NK-92 treated with Interleukin-12 subunit alpha and Interleukin-12 subunit beta, amount 100 ng/mL, for 24 hours (cell line): Measurements from ENCODE around the gene ACOX3.

Experiments used
- DNase-seq: peaks from one replicate; lab custom pipeline; 2025; lab: John Stamatoyannopoulos, UW

The ACOX3 gene

DNA sequence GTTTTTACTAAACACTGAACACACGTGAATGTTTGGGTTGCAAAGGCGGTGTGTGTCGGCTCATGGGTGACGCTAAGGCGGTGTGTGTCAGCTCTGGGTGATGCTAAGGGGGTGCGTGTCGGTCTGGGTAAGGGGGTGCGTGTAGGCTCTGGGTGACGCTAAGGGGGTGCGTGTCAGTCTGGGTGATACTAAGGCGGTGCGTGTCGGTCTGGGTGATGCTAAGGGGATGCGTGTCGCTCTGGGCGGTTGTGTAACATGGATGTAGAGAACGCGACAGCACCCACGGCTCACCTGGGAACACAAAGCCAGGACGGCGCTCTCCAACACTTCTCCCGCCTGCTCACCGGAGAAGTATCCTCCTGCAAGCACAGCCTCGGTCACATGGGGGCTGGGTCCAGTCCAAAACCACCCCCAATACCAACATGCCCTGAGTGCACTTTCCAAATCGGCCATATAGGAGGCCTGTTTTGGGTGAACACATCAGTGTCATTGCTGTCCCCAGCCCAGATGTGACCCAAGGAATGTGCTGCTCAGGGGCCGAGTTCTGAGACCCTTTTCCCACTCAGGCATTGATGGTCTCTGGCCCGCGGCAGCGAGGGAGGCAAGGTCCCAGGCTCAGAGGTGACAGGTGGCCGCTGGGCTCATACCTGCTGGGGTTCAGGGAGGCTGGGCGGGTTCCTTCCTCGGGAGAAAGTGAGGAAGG, 67.1 kb downstream of the ACOX3 start:
- no peak for DNase-seq

DNA sequence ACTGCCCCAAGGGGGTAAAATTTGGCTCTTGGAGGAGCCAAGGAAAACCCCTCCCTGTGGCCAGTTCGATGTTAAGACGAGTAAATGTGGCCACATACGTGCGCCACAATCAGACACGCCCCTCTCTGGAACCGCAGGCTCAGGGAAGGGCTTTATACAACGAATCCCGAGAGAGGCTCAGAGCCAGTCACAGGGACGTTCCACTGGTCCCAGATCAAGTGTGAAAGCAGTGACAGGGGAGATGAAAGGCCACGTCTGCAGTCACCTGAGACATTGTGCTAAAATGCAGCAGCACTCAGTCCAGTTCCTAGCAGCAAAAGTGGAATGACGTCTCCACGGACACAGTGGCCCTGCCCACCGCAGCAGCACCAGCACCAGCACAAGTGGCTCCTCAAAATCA, 68.0 kb downstream of the ACOX3 start:
- no peak for DNase-seq

DNA sequence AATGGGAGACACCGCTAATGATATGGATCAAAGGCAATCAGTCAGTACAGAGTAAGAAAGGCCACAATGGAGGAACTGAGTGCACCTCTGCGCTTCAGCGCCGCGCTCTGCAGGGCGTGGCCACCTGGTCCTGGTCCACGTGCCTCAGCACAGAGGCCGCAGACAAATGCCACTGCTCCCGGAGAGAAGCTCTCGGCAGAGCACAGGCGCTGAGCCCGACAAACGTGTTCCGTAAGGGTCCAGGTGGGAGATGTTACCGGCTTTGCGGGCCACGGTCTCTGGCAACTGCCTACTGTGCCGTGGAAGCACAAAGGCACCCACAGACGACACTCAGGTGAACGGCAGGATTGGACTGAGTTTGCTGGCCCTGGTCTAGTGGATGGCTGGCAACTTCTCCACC, 68.9 kb downstream of the ACOX3 start:
- no peak for DNase-seq

DNA sequence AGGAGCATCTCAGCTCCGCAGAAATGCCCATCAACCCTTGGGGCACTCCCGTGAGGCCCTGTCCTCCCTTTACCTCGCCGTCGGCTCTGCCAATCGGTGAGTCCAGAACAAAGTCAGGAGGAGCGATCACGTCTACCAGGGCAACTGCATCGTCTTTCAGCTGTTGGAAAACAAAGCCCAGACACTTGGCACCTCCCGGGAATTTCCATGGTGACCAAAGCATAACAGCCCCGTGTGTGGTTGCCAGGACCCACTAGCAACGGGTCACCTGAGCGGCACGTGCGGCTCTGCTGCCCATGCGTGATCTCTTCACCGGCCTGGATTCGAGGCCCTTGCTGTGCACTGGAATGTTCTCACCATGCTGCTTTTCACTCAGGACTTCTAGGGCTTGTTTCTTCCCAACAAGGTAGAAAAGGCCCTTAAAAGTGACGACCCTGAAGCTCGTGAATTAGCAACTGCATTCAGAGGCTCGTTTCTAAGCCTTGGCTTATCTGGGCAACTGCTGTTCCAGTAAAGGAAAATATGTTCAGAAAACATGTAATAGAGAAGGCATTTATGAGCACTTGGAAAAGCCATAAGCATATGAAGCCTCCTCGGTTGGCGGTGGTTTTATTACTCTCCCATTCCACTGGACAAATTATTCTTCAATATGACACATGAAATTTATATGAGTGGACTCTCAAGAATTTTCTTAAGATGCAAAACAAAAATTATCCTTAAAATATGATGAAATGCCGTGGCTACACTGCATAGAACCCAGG, 69.5 kb downstream of the ACOX3 start:
- no peak for DNase-seq

DNA sequence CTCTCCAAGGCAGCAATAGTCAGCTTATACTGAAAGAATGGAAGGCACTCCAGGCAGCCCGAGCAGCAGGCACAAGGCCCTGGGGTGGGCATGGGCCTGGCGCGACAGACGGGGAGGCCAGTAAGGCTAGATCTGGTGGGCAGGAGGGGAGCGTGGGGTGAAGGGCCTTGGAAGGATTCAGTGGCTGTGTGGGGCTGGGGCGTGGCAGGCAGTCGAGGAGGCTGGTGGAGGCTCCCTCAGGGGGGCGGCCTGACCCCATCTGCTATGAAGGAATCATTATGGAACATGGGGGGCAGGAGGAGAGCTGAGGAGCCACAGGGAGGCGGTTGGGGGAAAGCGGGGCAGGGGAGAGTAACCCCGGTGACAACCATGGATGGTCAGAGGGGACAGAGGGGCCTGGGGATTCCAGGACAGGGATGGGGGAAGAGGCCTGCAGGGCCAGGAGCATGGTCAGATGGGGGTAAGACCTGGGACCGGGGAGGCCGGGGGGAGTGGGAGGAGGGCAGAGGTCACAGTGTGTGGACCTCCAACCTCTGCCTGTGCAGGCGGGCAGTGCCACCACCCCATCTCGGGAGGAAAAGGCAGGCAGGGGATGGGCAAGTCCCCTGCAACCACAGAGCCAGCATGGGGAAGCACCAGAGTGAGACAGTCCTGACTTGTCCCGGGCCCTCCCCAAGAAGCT, 70.3 kb downstream of the ACOX3 start:
- no peak for DNase-seq

DNA sequence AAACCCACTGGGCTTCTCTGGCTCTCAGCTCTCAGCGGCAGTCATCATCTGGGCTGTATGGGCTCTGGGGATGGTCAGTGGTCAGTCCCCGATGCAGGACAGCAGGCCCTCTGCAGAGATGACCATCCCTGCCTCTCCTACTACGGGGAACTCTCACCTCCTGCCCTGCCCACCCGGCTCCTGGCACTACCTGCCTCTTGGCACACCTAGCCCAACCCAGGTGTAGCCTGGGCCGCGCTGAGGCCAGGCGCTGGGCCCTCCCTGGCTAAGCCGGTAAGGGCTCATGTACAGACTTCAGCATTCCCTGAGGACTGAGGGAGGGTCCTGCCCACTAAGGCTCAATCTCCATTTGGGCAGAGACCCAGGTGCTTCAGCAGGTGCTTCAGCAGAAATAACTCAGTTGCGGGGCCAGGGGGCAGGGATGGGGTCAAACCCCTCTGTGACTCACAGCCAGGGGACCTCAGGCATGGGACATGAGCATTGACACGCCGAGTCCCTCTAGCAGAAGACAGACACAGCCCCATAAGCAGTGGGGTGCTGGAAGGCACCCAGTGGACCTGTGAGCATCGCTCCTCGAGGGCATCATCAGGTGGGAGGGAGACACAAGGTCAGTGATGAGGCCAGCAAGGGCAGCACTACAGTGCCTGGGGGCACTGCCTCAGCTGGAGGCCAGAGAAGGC, 71.0 kb downstream of the ACOX3 start:
- no peak for DNase-seq

DNA sequence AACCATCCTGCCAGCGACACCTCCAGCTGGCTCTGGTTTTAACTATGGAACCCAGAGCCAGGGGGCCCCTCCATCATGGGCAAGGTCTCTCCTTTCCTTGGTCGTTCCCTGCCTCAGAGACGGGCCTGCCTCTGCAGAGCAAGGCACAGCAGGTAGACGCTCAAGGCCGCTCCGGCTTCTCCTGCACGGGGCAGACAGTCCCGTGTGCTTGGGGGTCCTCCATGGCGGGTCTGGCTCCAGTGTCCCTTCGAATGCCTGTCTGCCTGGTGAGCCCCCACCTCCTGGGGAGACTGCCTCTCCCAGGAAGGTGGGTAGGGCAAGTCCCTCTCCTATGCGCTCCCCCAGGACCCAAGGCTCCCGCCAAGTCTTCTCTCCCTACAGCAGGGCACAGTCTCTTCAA, 71.5 kb downstream of the ACOX3 start:
- no peak for DNase-seq

DNA sequence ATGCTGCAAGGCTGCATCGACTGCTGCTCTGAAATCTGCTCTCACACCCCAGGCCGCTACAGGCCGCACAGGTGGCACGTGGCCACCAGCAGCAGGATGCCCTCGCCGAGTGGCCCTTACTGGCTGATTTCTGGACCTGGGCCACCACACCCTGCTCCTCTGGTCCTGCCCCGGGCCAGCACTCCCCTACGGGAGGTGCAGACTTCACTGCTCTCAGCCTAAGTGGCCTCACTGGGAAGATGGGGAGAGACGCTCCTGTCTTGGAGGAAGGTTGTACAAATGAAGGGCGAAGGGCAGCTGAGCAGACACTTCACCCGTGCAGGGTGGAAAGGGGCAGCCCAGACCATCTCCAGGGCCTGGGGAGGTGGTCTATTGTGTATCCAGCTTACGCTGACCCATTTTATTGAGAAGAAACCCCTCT, 72.5 kb downstream of the ACOX3 start:
- no peak for DNase-seq

DNA sequence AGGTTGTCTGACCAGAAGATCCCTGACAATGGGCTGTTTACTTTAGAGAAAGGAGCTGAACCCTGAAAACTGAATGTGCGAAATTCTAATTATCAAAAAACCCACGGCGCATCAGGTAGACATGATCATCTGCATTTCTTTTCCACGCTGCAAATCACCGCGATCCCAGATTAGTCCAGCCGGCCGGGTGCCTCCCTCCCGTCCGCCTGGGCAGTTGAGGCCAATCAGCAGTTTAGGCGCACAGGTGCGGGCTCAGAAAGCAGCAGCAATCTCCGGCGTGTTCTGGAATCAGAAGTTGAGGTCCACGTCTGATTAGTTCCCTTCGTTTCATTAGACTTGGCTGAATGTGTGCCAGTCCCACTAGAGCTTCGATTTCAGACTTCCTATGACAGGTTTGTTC, 73.9 kb downstream of the ACOX3 start:
- no peak for DNase-seq

DNA sequence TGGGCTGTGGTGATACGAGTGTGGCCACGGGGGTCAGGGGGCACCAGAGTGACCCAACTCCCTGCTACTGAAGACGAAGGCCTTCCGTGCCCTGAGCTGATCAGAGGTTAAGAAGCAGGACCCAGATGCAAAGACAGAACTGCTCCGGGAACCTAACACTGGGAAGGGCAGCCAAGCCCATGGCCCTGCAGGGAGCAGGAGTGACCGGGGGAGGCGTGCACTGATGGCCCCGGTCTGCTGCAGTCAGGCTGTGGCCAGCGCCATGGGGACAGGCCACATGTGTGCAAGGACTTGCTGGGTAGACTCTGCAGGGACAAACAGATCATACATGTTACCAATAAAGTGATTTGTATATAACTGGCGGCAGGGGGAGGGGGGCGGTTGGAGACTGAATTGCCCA, 74.6 kb downstream of the ACOX3 start:
- DNase-seq = no peak

DNA sequence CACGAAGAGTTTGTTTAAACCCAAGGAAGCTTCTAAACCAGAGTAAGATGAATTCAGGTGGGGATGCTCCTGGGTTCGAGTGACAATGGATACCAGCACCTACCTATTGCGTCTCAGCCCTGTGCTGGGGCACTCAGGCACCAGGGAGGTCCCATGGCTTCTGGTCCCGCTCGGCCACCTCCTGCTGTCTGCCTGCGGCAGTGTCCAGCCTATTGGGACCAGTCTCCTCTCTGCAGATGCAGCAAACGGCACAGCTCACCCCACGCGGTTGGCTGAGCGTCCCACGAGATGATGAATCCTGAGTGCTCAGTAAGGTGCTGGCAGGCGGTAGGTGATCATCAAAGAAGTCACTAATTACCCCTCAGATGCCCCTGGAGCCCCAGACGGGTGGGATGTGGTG, 75.2 kb downstream of the ACOX3 start:
- no peak for DNase-seq

DNA sequence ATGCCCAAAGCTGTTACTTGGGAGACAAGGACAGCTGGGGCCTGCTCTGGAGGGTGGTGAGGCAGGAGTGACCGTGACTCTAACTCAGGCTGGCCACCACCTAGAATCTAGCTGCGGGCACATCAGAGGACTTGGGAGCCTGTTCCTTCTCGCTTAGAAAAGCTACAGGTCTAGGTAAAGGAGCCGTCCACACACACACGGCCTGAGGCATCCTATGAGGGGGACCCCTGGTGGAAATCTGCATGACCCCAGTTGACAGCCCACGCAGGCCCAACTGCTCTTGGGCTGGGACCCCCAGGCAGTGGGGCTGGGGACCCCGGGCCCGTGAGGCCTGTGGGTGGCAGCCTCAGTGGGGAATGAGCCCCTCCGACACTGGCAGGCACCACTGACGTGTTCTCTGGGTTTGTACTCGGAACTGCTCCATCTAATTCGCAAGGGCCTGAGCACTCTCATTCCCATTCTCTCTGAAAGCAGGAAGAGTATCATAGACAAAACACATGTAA, 75.6 kb downstream of the ACOX3 start:
- DNase-seq = no peak

DNA sequence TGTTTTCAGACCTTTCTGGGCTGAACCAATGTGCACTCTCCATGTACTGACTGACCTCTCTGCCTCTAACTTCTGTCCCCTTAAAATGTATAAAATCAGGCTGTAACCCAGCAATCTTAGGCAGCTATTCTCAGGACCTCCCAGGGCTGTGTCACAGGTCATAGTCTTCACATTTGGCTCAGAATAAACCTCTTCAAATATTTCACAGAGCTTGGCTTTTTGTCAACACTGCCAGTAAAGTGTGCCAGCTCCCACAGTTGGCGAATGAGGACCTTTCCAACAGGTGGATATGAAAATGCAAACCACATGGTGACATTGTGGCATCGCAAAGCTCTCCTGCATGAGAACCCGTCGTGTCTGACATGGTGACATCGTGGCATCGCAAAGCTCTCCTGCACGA, 76.4 kb downstream of the ACOX3 start:
- DNase-seq = no peak

DNA sequence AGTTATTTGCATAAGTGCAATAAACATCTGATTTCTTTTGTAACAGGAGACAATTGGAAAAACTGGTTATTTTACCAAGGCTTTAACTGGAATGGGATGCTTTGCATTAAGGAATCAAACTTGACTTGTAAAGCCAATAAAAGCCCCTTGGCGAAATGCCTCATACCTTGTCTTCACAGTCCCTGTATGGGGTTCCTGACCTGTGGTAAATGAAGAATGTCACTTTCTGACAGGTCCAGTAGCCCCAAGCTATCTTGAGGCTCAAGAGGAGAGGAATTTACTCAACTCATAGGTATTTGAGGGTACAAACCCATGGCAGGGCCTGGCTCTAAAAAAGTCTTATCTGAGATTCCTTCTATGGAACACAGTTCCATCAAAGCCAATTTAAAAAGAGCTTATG, 78.0 kb downstream of the ACOX3 start:
- no peak for DNase-seq

DNA sequence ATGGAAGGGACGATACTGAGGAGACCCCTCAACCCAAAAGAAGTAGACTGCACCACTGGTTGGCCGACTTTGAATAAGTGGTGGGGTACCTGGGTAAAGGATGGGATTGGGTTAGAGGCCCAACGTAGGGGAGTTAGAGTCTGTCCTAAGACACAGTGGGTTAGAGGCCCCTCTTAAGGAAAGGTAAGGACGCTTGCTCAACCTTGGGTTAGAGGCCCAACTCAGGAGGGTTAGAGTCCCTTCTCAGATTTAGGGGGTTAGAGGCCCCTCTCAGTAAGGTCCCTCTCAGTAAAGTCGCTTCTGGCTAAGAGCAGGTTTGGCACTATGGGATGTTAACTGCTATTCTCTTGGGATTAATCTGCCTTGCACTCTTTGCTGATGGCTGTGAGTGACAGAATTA, 81.3 kb downstream of the ACOX3 start:
- no peak for DNase-seq

DNA sequence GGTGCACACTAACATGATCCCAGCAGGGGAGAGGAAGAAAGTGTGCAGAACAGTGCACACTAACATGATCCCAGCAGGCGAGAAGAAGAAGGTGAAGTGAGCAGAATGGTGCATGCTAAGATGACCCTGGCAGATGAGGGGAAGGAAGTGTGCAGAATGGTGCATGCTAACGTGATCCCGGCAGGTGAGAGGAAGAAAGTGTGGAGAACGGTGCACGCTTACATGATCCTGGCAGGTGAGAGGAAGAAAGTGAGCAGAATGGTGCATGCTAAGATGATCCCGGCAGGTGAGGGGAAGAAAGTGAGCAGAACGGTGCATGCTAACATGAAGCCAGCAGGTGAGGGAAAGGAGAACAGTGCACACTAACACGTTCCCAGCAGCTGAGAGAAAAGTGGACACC, 83.7 kb downstream of the ACOX3 start:
- no peak for DNase-seq

DNA sequence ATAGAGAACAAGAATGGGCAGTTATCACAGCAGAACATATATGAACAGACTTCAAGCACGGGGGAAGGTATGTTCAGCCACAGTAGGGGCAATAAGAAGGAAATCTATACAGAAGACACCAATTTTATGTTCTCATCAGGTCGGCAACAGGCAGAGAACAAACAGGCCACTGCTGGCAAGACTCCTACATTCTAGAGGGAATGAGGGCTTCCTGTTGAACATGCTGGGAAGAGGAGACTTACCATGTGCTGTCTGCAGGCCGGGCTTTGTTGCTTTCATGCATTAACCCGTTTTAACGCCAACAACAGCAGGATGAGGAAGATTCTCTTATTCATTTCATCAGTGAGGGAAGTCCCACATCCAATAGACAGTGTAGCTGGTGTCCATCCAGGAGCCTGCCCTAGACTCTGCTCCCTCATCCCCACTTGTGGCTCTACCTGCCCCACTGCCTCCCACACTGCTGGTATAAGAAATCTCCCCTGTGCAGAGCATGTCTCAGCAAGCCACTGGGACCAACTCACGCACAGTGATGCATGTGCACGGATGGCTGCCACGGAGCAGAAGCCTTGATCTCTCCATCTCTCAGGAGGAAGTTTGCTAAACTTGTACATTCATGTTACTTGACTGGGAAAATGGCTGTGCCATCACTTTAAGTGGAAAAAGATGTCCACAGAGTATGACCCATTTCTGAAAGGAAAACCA, 84.5 kb downstream of the ACOX3 start:
- no peak for DNase-seq

DNA sequence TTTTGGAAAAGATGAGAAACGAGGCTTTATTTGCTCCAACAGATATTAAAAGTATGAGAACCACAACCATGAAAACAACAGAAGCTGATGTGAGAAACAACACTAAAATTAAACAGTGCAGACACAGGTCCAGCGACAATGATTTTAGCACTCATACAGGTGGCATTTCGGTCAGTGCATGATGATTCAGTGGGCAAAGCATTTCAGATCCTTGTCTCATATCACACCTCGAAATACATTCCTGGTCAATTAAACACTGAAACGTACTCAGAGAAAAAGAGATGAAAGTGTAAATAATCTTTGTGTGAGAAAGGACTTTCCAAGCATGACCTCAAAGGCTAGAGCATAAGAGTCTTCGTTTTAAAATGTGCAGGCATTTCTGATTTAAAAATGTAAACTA, 85.2 kb downstream of the ACOX3 start:
- no peak for DNase-seq

DNA sequence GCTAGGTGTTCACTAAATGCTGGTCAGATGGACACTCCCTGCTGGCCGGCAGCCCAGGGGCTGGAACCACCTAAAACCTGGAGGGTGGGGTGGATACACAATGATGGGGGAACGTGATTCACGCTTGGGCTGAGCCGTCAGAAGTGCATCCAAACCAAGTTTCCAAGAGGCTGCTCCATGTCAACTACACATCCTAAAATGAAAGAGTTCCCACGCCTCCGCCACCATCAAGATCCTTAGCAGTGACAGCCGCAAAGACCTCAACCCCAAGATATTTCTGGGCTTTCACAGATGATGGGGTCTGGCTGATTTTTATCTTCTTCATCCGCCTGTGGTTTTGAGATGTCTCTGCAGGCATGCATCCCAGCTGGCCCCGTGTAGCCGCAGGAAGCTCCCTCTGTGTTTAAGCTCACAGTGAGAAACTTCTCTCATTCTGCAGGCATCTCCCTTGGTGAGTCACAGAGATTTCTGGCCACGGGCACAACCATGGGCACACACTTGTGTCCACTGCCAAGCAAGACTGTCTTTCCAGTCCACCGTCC, 86.5 kb downstream of the ACOX3 start:
- DNase-seq = no peak

DNA sequence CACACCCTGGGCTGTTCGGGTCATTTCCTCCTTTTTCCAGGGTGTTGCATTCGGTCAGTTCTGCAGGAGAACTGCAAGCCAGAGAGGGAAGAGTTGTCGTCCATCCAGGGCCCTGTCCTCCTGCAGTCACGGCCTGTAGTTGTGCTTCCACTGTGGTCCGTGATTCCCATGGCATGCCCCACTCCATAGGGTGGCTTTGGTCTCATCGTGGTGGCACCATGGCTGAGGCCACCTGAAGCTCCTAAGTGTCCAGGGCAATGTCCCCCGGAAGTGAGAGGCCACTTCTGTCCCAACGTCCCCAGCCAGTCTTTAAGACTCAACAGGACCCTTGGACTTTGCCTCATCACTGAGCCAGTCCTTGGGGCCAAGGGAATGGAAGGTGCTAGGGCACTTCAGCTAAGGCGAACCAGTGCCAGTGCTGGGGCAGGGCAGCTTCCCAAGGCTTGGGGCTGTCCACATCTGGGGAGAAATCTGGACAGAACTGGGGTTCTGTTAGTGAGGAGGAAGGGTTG, 87.3 kb downstream of the ACOX3 start:
- no peak for DNase-seq
